ENCODE measurements around the gene ATP11A. TPM values are rescaled to one million over a fixed set of nuclear protein-coding genes. Genes with fewer than 3 reads are reported as not detected.

The ATP11A gene
- total RNA-seq, 1 experiment from 2014 or later, result 65.3 TPM

GRCh38 chr13:112831196-112831595 is 141.4 kb downstream of the ATP11A start:
- Histone ChIP-seq H3K79me1 (ENCODE audit: insufficient read depth, low read depth, low read length, poor library complexity, severe bottlenecking) (no peaks in the 10 kb centered on the region), H3K23ac (ENCODE audit: insufficient read length, low read depth, low read length) (no peak overlapping the region), H2BK5ac (ENCODE audit: insufficient read length, low read length) (no peak overlapping the region), H4K5ac (ENCODE audit: insufficient read length, low read depth, low read length) (no peak overlapping the region), H3K4ac (ENCODE audit: low read depth, low read length) (no peak overlapping the region), H2BK120ac (ENCODE audit: low read depth, low read length, poor library complexity, severe bottlenecking) (no peak overlapping the region), H3K27ac (ENCODE audit: insufficient read length, low read depth, low read length) (no peak overlapping the region), H3K9me3 (ENCODE audit: control insufficient read depth, low read depth, low read length) (no peaks in the 10 kb centered on the region), H2BK12ac (ENCODE audit: insufficient read length, low read depth, low read length) (no peak overlapping the region), H2BK20ac (ENCODE audit: low read depth, low read length, poor library complexity, severe bottlenecking) (no peak overlapping the region), H3K18ac (ENCODE audit: insufficient read length, low read depth, low read length) (no peak overlapping the region), H3K4me1 (ENCODE audit: insufficient read depth, low read length) (no peaks in the 10 kb centered on the region), H2BK15ac (ENCODE audit: low read depth, low read length) (no peak overlapping the region), H2AK5ac (ENCODE audit: insufficient read length, low read length) (no peak overlapping the region), H3K27me3 (ENCODE audit: insufficient read depth, low read length) (no peaks in the 10 kb centered on the region), H4K8ac (replicated peaks; ENCODE audit: insufficient read length, low read depth, low read length) (no peak overlapping the region), H3K79me2 (ENCODE audit: insufficient read depth, low read length) (no peaks in the 10 kb centered on the region; the same call in 1 of the 2 replicates), H4K20me1 (ENCODE audit: control insufficient read depth, insufficient read depth, insufficient read length) (no peaks in the 10 kb centered on the region), H2AFZ (ENCODE audit: low read length) (no peak overlapping the region), H3K9ac (ENCODE audit: extremely low read depth, insufficient read length, low read length) (no peak overlapping the region), H3T11ph (ENCODE audit: low read length) (no peak overlapping the region), H3K56ac (ENCODE audit: insufficient read length, low read depth, low read length) (no peak overlapping the region), H3K4me2 (ENCODE audit: insufficient read depth, insufficient read length, low read length) (no peak overlapping the region), H3K14ac (ENCODE audit: insufficient read depth, low read length) (no peak overlapping the region), H4K91ac (ENCODE audit: insufficient read length, low read depth, low read length) (no peak overlapping the region), H3K23me2 (ENCODE audit: insufficient read length, low read depth, low read length, poor library complexity, severe bottlenecking) (peaks cover 3% of the 10 kb centered on the region)
- Mint-ChIP-seq H3K4me1 (no peaks in the 10 kb centered on the region), H3K36me3 (ENCODE audit: insufficient read depth in 1 of 3, low read depth in 3 of 3) (peaks cover 46 to 82% (median 78%) of the 10 kb centered on the region in 3 experiments), H3K27ac (no peak overlapping the region), H3K27me3 (ENCODE audit: low read depth) (no peaks in the 10 kb centered on the region), H3K9me3 (no peaks in the 10 kb centered on the region), H3K4me3 (no peak overlapping the region)
- no CpG with 5 or more reads among the region's 21 CpGs for WGBS (ENCODE audit: extremely low coverage, insufficient read length, low lambda C conversion rate)
- DNase-seq, result no peak
- TF ChIP-seq, protein P1, sequence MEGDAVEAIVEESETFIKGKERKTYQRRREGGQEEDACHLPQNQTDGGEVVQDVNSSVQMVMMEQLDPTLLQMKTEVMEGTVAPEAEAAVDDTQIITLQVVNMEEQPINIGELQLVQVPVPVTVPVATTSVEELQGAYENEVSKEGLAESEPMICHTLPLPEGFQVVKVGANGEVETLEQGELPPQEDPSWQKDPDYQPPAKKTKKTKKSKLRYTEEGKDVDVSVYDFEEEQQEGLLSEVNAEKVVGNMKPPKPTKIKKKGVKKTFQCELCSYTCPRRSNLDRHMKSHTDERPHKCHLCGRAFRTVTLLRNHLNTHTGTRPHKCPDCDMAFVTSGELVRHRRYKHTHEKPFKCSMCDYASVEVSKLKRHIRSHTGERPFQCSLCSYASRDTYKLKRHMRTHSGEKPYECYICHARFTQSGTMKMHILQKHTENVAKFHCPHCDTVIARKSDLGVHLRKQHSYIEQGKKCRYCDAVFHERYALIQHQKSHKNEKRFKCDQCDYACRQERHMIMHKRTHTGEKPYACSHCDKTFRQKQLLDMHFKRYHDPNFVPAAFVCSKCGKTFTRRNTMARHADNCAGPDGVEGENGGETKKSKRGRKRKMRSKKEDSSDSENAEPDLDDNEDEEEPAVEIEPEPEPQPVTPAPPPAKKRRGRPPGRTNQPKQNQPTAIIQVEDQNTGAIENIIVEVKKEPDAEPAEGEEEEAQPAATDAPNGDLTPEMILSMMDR (conservative IDR thresholded peaks at IDR 0.05), result no peak

Data from H9 (cell line).